Erythroblast (primary cell): Measurements from ENCODE around the gene FIGN.

Source experiments
- DNase-seq, 2 experiments: peaks; one replicate each; lab custom pipeline; 2025; lab: John Stamatoyannopoulos, UW
- GATA1 ChIP-seq: IDR thresholded peaks from 2 replicates; pipeline ENCODE4 v1.6.1; 2011; ENCODE audit warnings: low read depth, mild to moderate bottlenecking, control low read depth, low read length, moderate library complexity
- POLR2A ChIP-seq: IDR thresholded peaks from 2 replicates; pipeline ENCODE4 v1.6.1; 2011; ENCODE audit warnings: mild to moderate bottlenecking, low read length

The FIGN gene

GRCh38 chr2:163617517-163617916, 118.3 kb downstream of the FIGN start:
- no peak for DNase-seq
- TF ChIP-seq GATA1 (no peak), POLR2A (no peak)

DNA sequence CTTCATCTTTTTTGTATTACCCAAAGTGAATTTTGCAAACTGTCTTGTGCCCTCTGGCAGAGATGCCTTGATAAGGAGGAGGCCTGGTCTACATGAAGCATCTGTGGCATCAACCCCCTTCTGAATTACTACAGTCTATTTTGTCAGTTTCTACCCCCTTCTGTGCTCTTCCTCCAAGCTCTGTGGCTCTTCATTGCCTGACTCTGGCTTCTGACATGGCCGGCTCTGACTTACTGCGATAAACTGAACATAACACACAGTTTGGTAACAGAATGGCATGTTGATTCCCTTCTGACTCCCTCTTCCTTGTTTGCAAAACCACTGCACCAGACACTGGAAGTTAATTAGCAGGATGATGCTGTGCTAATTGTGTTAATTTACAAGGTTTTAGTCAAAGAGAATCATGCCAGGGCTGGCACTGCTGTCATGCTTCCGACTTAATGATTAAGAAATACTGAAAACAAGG, 122.5 kb downstream of the FIGN start:
- DNase-seq: no peak
- TF ChIP-seq POLR2A (no peak), GATA1 (no peak)

DNA sequence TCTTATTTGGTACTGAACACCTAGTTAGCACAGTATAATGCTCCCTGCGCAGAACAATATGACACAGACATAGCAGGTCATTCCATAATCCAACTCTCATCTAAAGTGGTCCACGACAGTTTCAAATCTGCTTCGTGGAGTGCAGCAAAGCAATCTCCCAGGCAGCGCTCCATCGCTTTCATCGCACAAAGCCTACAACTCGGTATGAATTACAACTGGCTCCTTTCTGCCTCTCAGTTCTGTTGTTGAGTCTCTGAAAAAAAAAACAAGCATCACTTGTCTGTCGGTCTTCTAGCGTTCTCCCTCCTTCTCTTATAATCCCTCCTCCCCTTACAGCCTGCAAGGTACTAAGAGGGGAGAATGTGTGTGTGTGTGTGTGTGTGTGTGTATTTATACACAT, 123.5 kb downstream of the FIGN start:
- no peak for TF ChIP-seq GATA1
- TF ChIP-seq POLR2A: no peak

GRCh38 chr2:163611557-163611906, 124.3 kb downstream of the FIGN start:
- no peak for TF ChIP-seq POLR2A
- no peak for TF ChIP-seq GATA1
- DNase-seq: no peak

More for the DNA sequence above, 123.5 kb downstream of the FIGN start:
- no peak for DNase-seq

DNA sequence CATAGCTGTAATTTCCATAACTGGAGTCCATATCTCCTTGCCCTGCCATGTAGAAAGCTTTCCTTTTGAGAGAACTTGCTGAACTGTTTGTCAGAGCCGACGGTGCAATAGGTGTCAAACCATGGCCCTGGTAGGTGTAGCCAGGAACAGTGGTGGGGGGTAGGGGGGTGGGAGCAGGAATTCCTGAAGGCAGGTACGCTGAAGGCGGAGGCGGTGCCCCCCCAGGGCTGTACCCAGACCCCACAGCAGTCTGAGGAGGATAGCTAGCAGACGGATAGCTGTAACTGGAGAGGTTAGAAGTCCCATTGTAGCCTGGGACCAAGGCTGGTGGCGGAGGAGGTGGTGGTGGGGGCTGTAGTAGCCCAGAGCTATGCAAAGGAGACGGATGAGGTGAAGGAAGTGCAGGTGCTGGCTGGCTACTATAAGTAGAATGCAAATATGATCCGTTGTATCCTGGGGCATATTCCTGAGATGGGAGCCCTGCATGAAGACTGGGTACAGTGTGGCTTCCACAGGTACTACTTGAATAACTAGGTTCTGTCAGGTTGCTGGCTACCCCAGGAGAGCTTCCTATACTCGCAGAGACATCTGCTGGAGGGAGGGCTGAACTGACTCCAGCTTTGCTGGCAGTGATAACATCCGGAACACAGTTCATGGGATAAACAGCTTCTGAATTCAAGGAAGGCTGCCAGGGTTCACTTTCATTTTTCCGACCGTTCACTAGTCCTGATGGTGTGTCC, 124.8 kb downstream of the FIGN start:
- DNase-seq: peak in 1 of 2 experiments; percentile 17
- no peak for TF ChIP-seq GATA1
- TF ChIP-seq POLR2A: no peak

- TF ChIP-seq POLR2A (no peak), GATA1 (no peak)
- DNase-seq: no peak
Measured at GRCh38 chr2:163607630-163608029, 128.2 kb downstream of the FIGN start.

DNA sequence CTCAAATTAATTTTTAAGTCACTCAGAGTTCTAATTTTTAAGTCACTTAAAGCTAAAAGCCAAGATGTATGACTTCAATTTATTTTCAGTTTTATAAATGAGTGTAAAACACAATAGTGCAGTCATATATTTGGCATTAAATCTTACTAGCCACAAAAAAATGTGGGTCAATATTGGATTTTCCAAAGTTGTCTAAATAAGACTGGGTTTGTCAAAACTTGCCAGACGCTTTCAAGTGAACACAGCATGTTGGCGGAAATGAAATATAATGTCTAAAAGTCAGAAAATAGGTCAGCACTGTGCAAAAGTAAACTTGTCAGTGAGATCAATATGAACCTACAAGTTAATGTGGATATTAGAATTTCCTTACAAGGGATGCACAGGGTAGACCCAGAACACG, 128.9 kb downstream of the FIGN start:
- no peak for DNase-seq
- no peak for TF ChIP-seq POLR2A
- TF ChIP-seq GATA1: no peak

DNA sequence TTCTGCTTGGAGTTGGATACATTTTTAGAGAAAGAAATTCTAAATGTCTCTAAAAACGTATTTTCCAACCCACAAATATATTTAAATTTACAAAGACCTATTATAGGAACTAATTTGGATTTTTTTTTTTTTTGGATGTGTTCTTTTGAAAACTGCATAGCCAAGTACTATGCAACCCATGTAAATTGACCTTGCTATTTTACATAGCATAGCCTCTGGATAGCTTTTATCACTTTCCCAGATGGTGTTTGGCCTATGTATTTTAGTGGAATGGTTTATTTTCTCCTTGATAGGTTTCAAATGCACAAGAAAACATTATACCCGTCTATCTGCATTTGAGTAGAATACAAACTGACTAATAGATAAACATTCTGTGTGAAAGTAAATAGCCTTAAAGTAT, 130.0 kb downstream of the FIGN start:
- DNase-seq: no peak
- TF ChIP-seq GATA1: no peak
- TF ChIP-seq POLR2A: no peak

- no peak for TF ChIP-seq POLR2A
- no peak for TF ChIP-seq GATA1
- DNase-seq: no peak
Measured at GRCh38 chr2:163604941-163605555, 130.8 kb downstream of the FIGN start.

DNA sequence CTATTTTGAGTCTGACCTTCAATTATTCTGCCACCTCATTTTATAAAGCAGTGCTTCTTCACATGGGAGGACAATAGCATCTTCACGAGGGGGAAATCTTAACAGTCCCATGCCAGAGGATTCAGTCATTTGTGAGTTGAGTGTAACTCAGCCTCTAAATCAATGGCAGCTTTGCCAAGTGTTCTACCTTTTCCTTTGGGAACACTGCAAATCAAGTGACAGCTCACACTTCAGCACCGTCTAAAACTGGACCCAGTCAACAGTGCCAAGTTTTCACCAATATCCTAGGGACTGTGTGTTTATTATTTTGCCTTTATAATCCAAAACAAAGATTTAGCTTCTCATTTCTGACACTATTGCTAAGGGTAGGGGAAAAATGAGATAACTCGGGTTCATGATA, 133.6 kb downstream of the FIGN start:
- DNase-seq: no peak
- TF ChIP-seq POLR2A (no peak), GATA1 (no peak)

GRCh38 chr2:163601377-163601776, 134.4 kb downstream of the FIGN start:
- no peak for DNase-seq
- no peak for TF ChIP-seq GATA1
- no peak for TF ChIP-seq POLR2A

- no peak for TF ChIP-seq POLR2A
- DNase-seq: no peak
Measured at GRCh38 chr2:163600801-163601200, 135.0 kb downstream of the FIGN start.

- no peak for DNase-seq
- TF ChIP-seq POLR2A: no peak
- TF ChIP-seq GATA1: no peak
Measured at GRCh38 chr2:163595028-163595427, 140.8 kb downstream of the FIGN start.

DNA sequence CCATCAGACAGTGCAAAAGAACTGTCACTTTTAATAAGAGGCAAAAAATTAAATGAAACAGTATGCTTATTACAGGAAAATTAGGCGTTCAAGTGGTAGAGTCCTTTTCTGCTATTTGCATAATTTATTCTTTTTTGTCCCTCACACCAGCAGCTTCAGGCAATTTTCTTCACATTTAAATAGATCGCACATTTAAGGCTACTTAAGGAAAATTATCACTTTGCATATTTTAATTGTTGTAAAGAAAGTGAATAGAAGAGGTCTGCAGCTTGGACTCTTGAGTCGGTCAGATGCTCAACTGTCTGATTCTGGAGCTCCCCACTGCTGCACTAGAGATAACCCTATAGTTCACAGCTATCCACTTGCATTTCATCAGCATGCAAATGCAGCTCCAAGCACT, 141.3 kb downstream of the FIGN start:
- TF ChIP-seq GATA1 (no peak), POLR2A (no peak)
- DNase-seq: no peak

DNA sequence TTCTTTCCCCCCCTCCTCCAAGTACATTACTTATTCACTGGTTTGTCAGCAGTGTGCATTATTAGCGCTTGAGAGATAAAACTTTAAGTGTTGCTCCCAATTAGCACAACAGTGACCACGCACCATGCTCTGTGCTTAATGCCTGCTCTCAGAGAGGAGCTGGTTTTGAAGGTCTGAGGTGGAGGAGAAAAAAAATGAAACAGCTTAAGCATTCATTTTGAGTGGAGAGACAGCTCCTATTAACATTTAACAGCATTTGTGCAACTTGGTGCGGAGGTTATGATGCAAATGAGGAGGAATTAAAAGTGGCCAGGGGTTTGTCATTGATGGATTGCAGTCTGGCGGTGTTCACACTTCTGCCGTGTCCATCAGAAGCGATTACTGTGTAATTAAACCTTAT, 141.8 kb downstream of the FIGN start:
- no peak for TF ChIP-seq POLR2A
- no peak for TF ChIP-seq GATA1
- DNase-seq: no peak
